Psoas muscle (tissue), 8 donors: ENCODE data around the gene ISOC1. TPM values are rescaled to one million over a fixed set of nuclear protein-coding genes. Genes with fewer than 3 reads are reported as not detected.
A peak's percentile ranks its signal among the peaks of the same experiment; 100 is the strongest.

Experiments
- ATAC-seq, 4 donors: fragments of 200-7000 bp; cut with Tn5 transposase; one replicate each; pipeline ENCODE4 v1.9.1; 2020; ENCODE audit warnings: moderate library complexity in 3 of 4, mild to moderate bottlenecking in 2 of 4
- DNase-seq, 2 donors: peaks; one replicate each; pipeline ENCODE4 v3.0.0-alpha.2; 2020
- H3K27ac ChIP-seq: fragments of 200-600 bp; one replicate; pipeline ENCODE4 v1.8.0; 2022
- H3K27me3 ChIP-seq, 3 donors: fragments of 200-600 bp in 1 of 3; one replicate each; pipeline versions ENCODE4 v1.6.1 to v1.8.0; 2013 to 2022; ENCODE audit warnings: low read length in 2 of 3, mild to moderate bottlenecking in 2 of 3, moderate library complexity in 1 of 3; ENCODE audit not compliant: insufficient read depth in 3 of 3
- H3K36me3 ChIP-seq, 2 donors: fragments of 200-600 bp in 1 of 2; one replicate each; pipeline versions ENCODE4 v1.6.1 to v1.8.0; 2013 to 2022; ENCODE audit warnings: low read depth in 1 of 2, mild to moderate bottlenecking in 1 of 2, moderate library complexity in 1 of 2; ENCODE audit not compliant: insufficient read depth in 1 of 2
- H3K4me1 ChIP-seq: fragments of 200-600 bp; one replicate; pipeline ENCODE4 v1.8.0; 2022
- H3K4me3 ChIP-seq: fragments of 200-600 bp; one replicate; pipeline ENCODE4 v1.8.0; 2022; ENCODE audit warnings: mild to moderate bottlenecking
- H3K9me3 ChIP-seq: fragments of 200-600 bp; one replicate; pipeline ENCODE4 v1.8.0; 2022
- CTCF ChIP-seq: fragments of 200-600 bp; IDR thresholded peaks from one replicate; pipeline ENCODE4 v1.8.0; 2022; ENCODE audit warnings: antibody characterized with exemption
- WGBS, 3 donors: extraction: QIAGEN DNeasy Blood & Tissue Kit; methylation state at CpG; one replicate each; pipeline versions ENCODE4 v1.1.6 to v1.1.7; 2013; 5-methylcytosine and 5-hydroxymethylcytosine counted together
- intact Hi-C, 2 donors: fragments of 100-400 bp; cut with DNase I; formaldehyde crosslinking; loops; one replicate each; pipeline versions ENCODE4 v1.11.0 to v1.14.2; 2022
- polyA plus RNA-seq, 3 donors: library from polyadenylated mRNA; stranded (reverse); fragments of 200-250 nt; gene quantifications; one replicate each; pipeline ENCODE4 v1.2.3, GENCODE V29; 2013
- total RNA-seq, 4 donors: library from RNA; stranded (reverse); fragmentation: NEBNext Ultra II Directional in 2 of 4; extraction: Animal tissue kit (Norgen Biotek cat#: 25700) in 2 of 4; gene quantifications; one replicate each; pipeline versions ENCODE4 v1.2.1 to v1.2.4, GENCODE V29; 2021 to 2023
- donor health status: healthy with polysubstance abuse.
- donor health status: DM: no; HTN: no; CAD: no; lungs with moderate emphysema.
- donor health status: Bipolar disorder and iron deficiency.
- donor health status: healthy.
- donor health status: DM: yes; HTN: yes; CAD: no.
- donor health status: DM: no; HTN: no; CAD: no.
- donor health status: DM: no; HTN: no; CAD: no.
- donor health status: DM: yes; HTN: yes; CAD: no.

The ISOC1 gene
- total and polyA plus RNA-seq, 7 donors = 6.6 to 18.8 (median 11.3) TPM

- Histone ChIP-seq H3K27ac (no peak overlapping the region), H3K9me3 (no peaks in the 10 kb centered on the region), H3K36me3 (no peaks in the 10 kb centered on the region), H3K27me3 (no peaks in the 10 kb centered on the region), H3K4me3 (no peak overlapping the region), H3K4me1 (no peaks in the 10 kb centered on the region)
- no peak for TF ChIP-seq CTCF
- intact Hi-C loops = loop anchor here in 1 of 2 donors (10.0 kb wide), 1 partner anchor 215 kb away; no protein-coding TSS in a partner anchor
- ATAC-seq = no peak
- no peak for DNase-seq
- 80 to 96% (median 89%) methylated on average over 3 of the region's 3 CpGs for WGBS, 3 donors
Measured at GRCh38 chr5:129120158-129120581, 25.6 kb downstream of the ISOC1 start.

- Histone ChIP-seq H3K4me3 (no peak overlapping the region), H3K27ac (no peak overlapping the region), H3K27me3 (no peaks in the 10 kb centered on the region), H3K36me3 (no peaks in the 10 kb centered on the region), H3K4me1 (no peaks in the 10 kb centered on the region), H3K9me3 (no peaks in the 10 kb centered on the region)
- no peak for TF ChIP-seq CTCF
- intact Hi-C loops = loop anchor here in 1 of 2 donors (10.0 kb wide), 1 partner anchor 218 kb away; no protein-coding TSS in a partner anchor
- DNase-seq (no peak), ATAC-seq (no peak)
Measured at GRCh38 chr5:129122560-129122959, 28.0 kb downstream of the ISOC1 start.

GRCh38 chr5:129124608-129125007 is 30.1 kb downstream of the ISOC1 start:
- 95 to 100% (median 96%) methylated on average over 1 of the region's 1 CpG for WGBS, 3 donors
- H3K4me1 ChIP-seq = no peaks in the 10 kb centered on the region
- no peak for ATAC-seq
- no peaks in the 10 kb centered on the region for H3K9me3 ChIP-seq
- no peaks in the 10 kb centered on the region for H3K36me3 ChIP-seq
- no peak for DNase-seq
- TF ChIP-seq CTCF = no peak
- intact Hi-C loops = loop anchor here in 1 of 2 donors (10.0 kb wide), 1 partner anchor 220 kb away; no protein-coding TSS in a partner anchor
- H3K27me3 ChIP-seq = no peaks in the 10 kb centered on the region
- H3K4me3 ChIP-seq = no peak overlapping the region
- no peak overlapping the region for H3K27ac ChIP-seq

GRCh38 chr5:129125819-129126218 is 31.3 kb downstream of the ISOC1 start:
- TF ChIP-seq CTCF = peak; percentile 6
- no peak for ATAC-seq
- 73 to 77% (median 76%) methylated on average over 2 of the region's 2 CpGs for WGBS, 3 donors
- intact Hi-C loops = loop anchor here in 1 of 2 donors (10.0 kb wide), 1 partner anchor 221 kb away; no protein-coding TSS in a partner anchor
- Histone ChIP-seq H3K4me1 (no peaks in the 10 kb centered on the region), H3K36me3 (no peaks in the 10 kb centered on the region), H3K4me3 (no peak overlapping the region), H3K9me3 (no peaks in the 10 kb centered on the region), H3K27me3 (no peaks in the 10 kb centered on the region), H3K27ac (no peak overlapping the region)
- no peak for DNase-seq

- no peak for TF ChIP-seq CTCF
- H3K4me1 ChIP-seq = no peaks in the 10 kb centered on the region
- WGBS, 3 donors = 64 to 68% (median 66%) methylated on average over 1 of the region's 1 CpG
- intact Hi-C loops = no loop called here
- no peaks in the 10 kb centered on the region for H3K27me3 ChIP-seq
- DNase-seq (no peak), ATAC-seq (no peak)
- H3K36me3 ChIP-seq = no peaks in the 10 kb centered on the region
- no peaks in the 10 kb centered on the region for H3K9me3 ChIP-seq
- H3K4me3 ChIP-seq = no peak overlapping the region
- H3K27ac ChIP-seq = no peak overlapping the region
Measured at GRCh38 chr5:129133553-129133952, 39.0 kb downstream of the ISOC1 start.
